Activated CD4-positive, alpha-beta memory T cell treated with anti-CD3 and anti-CD28 coated beads, Interleukin-2, amount 10 ng/mL, durations not matched to agents 7 days and 5 days (primary cell): ENCODE results near the gene BUD13. TPM values are rescaled to one million over a fixed set of nuclear protein-coding genes. Genes with fewer than 3 reads are reported as not detected.

ENCODE experiments used
- CTCF ChIA-PET: fragments of 350-600 bp; sonication (Branson Sonifier 250); formaldehyde crosslinking; loops from one replicate; lab custom pipeline; 2021; ENCODE audit warnings: antibody characterized with exemption, inconsistent platforms; lab: Charles Lee
- POLR2A ChIA-PET: fragments of 350-600 bp; sonication (Branson Sonifier 250); formaldehyde crosslinking; loops from one replicate; lab custom pipeline; 2021; ENCODE audit warnings: antibody characterized with exemption; lab: Charles Lee
- DNase-seq: peaks from one replicate; pipeline ENCODE4 v3.0.0-alpha.2; 2020
- H3K27ac Mint-ChIP-seq: one replicate; pipeline ENCODE4 v1.8.0; 2021; ENCODE audit warnings: mild to moderate bottlenecking, mixed read lengths
- H3K27me3 Mint-ChIP-seq: one replicate; pipeline ENCODE4 v1.8.0; 2021; ENCODE audit warnings: mixed read lengths
- H3K36me3 Mint-ChIP-seq: one replicate; pipeline ENCODE4 v1.8.0; 2021; ENCODE audit warnings: low read depth, mixed read lengths
- H3K4me1 Mint-ChIP-seq: one replicate; pipeline ENCODE4 v1.8.0; 2021; ENCODE audit warnings: mixed read lengths
- H3K4me3 Mint-ChIP-seq: one replicate; pipeline ENCODE4 v1.8.0; 2021; ENCODE audit warnings: mild to moderate bottlenecking, mixed read lengths
- H3K9me3 Mint-ChIP-seq: one replicate; pipeline ENCODE4 v1.8.0; 2021; ENCODE audit warnings: mixed read lengths
- total RNA-seq, 2 experiments: library from RNA; stranded (reverse); gene quantifications; one replicate each; pipeline ENCODE4 v1.2.3, GENCODE V29; 2021

Gene BUD13
- total RNA-seq, 2 experiments from 2014 or later: 34.1 to 35.1 TPM

GRCh38 chr11:116724813-116725212 lies 48.0 kb downstream of the BUD13 start:
- Mint-ChIP-seq H3K4me1 (no peaks in the 10 kb centered on the region), H3K27ac (no peak overlapping the region), H3K9me3 (no peaks in the 10 kb centered on the region), H3K27me3 (peaks cover 8% of the 10 kb centered on the region), H3K36me3 (no peaks in the 10 kb centered on the region), H3K4me3 (no peak overlapping the region)
- ChIA-PET POLR2A (no interaction called here), CTCF (no interaction called here)
- no peak for DNase-seq

GRCh38 chr11:116723511-116723910 lies 49.3 kb downstream of the BUD13 start:
- Mint-ChIP-seq H3K27me3 (peaks cover 8% of the 10 kb centered on the region), H3K9me3 (no peaks in the 10 kb centered on the region), H3K4me3 (no peak overlapping the region), H3K36me3 (no peaks in the 10 kb centered on the region), H3K27ac (no peak overlapping the region), H3K4me1 (no peaks in the 10 kb centered on the region)
- DNase-seq: no peak
- ChIA-PET POLR2A (interaction anchor here (1.3 kb wide), 1 partner anchor 9 kb away, joined by 3 read pairs; no protein-coding TSS in a partner anchor), CTCF (interaction anchor here (1.2 kb wide), 1 partner anchor 9 kb away, joined by 9 read pairs; no protein-coding TSS in a partner anchor)

- ChIA-PET POLR2A (no interaction called here), CTCF (no interaction called here)
- H3K27me3 Mint-ChIP-seq: peaks cover 8% of the 10 kb centered on the region
- H3K36me3 Mint-ChIP-seq: no peaks in the 10 kb centered on the region
- no peaks in the 10 kb centered on the region for H3K9me3 Mint-ChIP-seq
- no peak overlapping the region for H3K4me3 Mint-ChIP-seq
- H3K27ac Mint-ChIP-seq: no peak overlapping the region
- DNase-seq: no peak
- H3K4me1 Mint-ChIP-seq: no peaks in the 10 kb centered on the region
These were observed 50.8 kb downstream of the BUD13 start for GRCh38 chr11:116721988-116722387.

DNA sequence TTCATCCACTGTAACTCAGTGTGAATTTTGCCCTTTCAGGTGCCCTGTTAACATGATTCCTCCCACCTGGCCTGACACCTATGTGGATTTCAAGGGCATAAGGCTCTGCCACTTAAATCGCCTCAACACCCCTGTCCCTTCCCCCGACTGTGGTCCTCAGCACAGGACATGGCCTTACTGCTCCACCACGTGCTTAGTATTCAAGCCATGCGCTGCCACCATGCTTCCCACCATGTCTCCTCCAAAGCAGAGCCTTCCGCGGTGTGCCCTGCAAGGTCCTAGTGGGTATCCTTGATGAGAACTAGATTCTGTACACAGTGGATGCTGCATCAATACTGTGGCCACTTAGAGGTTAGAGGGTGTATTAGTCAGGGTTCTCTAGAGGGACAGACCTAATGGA lies 51.9 kb downstream of the BUD13 start:
- Mint-ChIP-seq H3K36me3 (no peaks in the 10 kb centered on the region), H3K4me1 (no peaks in the 10 kb centered on the region), H3K27me3 (peaks cover 8% of the 10 kb centered on the region), H3K27ac (no peak overlapping the region), H3K9me3 (no peaks in the 10 kb centered on the region), H3K4me3 (no peak overlapping the region)
- DNase-seq: no peak
- ChIA-PET CTCF (no interaction called here), POLR2A (no interaction called here)

DNA sequence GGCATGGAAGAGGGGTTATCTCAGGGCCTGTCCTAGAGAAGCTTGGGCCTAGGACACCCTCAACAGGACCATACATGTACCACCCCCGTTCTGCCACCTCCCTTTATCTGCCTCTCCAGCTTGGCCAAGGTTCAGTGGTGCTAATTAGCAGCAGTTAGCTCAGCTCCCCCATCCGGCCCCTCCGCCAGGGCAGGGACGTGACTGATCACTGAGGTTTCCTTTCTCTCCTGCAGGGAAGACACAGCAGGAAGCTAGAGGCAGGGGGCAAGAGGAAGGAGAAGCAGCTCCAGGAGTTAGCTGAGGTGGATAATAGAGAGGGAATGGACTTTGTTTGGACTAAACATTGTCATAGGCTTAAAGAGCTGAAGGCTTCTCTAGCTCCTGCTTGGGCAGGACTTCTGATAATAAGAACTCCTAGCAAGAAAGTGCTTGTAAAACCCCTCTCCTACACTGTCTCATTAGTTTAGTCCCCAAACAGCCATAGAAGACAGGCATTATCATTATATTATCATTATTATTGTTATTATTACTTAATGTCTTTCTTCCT lies 53.8 kb downstream of the BUD13 start:
- Mint-ChIP-seq H3K9me3 (no peaks in the 10 kb centered on the region), H3K4me1 (no peaks in the 10 kb centered on the region), H3K27ac (no peak overlapping the region), H3K27me3 (peaks cover 8% of the 10 kb centered on the region), H3K36me3 (no peaks in the 10 kb centered on the region), H3K4me3 (no peak overlapping the region)
- no peak for DNase-seq
- POLR2A ChIA-PET: interaction anchor here (1.1 kb wide), 1 partner anchor 10 kb away, joined by 3 read pairs; no protein-coding TSS in a partner anchor
- CTCF ChIA-PET: no interaction called here

DNA sequence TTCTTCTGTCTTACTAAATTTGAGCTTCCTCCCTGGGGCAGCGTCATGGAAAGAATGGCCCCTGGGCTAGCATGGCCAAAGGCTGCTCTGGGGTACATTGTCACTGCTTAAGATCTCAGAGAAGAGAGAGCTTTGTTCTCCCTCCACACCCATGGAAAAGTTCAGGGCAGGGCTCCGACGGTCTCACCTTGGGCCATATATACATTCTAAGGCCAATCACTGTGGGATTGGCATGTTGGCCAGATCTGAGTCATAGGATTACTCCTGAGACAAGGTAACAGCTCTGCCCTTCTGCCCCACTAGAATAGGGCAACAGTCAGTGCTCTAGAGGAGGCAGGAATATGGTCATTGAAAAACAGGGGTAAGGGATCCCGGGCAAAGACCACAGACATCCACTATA lies 56.2 kb downstream of the BUD13 start:
- no peaks in the 10 kb centered on the region for H3K36me3 Mint-ChIP-seq
- no peaks in the 10 kb centered on the region for H3K9me3 Mint-ChIP-seq
- H3K4me1 Mint-ChIP-seq: no peaks in the 10 kb centered on the region
- peaks cover 3% of the 10 kb centered on the region for H3K27me3 Mint-ChIP-seq
- no peak overlapping the region for H3K4me3 Mint-ChIP-seq
- ChIA-PET CTCF (no interaction called here), POLR2A (no interaction called here)
- DNase-seq: no peak
- H3K27ac Mint-ChIP-seq: no peak overlapping the region

DNA sequence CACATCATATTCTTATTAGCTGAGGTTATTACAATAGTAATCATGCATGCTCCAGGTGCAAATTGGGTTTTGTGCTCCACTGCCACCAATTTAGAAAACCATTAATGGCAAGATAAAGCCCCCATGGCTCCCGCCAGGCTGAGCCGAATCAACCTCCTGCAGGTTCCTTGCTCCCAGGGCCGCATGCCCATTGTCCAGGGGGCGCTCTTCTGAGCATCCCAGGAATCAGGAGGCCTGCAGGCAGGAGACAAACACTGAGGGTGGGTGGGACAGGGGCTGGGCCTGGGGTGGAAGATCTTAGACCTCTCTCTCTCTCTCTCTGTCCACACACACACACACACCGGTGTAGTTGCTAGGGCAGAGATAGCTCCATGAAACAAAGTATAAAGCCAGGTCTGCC lies 57.4 kb downstream of the BUD13 start:
- Mint-ChIP-seq H3K27ac (no peak overlapping the region), H3K9me3 (no peaks in the 10 kb centered on the region), H3K36me3 (no peaks in the 10 kb centered on the region), H3K4me3 (no peak overlapping the region), H3K4me1 (no peaks in the 10 kb centered on the region), H3K27me3 (peaks cover 1% of the 10 kb centered on the region)
- POLR2A ChIA-PET: no interaction called here
- DNase-seq: no peak
- CTCF ChIA-PET: interaction anchor here (0.6 kb wide), 1 partner anchor 510 kb away, joined by 3 read pairs; no protein-coding TSS in a partner anchor

GRCh38 chr11:116714902-116715301 lies 57.9 kb downstream of the BUD13 start:
- H3K9me3 Mint-ChIP-seq: no peaks in the 10 kb centered on the region
- DNase-seq: no peak
- no peak overlapping the region for H3K4me3 Mint-ChIP-seq
- peaks cover 5% of the 10 kb centered on the region for H3K27me3 Mint-ChIP-seq
- ChIA-PET CTCF (no interaction called here), POLR2A (no interaction called here)
- H3K27ac Mint-ChIP-seq: no peak overlapping the region
- no peaks in the 10 kb centered on the region for H3K36me3 Mint-ChIP-seq
- H3K4me1 Mint-ChIP-seq: no peaks in the 10 kb centered on the region

GRCh38 chr11:116712428-116712827 lies 60.4 kb downstream of the BUD13 start:
- Mint-ChIP-seq H3K4me3 (no peak overlapping the region), H3K27me3 (peaks cover 17% of the 10 kb centered on the region), H3K27ac (no peak overlapping the region), H3K36me3 (no peaks in the 10 kb centered on the region), H3K9me3 (no peaks in the 10 kb centered on the region), H3K4me1 (no peaks in the 10 kb centered on the region)
- ChIA-PET POLR2A (no interaction called here), CTCF (no interaction called here)
- DNase-seq: no peak

GRCh38 chr11:116710762-116711161 lies 62.0 kb downstream of the BUD13 start:
- no peaks in the 10 kb centered on the region for H3K4me1 Mint-ChIP-seq

DNA sequence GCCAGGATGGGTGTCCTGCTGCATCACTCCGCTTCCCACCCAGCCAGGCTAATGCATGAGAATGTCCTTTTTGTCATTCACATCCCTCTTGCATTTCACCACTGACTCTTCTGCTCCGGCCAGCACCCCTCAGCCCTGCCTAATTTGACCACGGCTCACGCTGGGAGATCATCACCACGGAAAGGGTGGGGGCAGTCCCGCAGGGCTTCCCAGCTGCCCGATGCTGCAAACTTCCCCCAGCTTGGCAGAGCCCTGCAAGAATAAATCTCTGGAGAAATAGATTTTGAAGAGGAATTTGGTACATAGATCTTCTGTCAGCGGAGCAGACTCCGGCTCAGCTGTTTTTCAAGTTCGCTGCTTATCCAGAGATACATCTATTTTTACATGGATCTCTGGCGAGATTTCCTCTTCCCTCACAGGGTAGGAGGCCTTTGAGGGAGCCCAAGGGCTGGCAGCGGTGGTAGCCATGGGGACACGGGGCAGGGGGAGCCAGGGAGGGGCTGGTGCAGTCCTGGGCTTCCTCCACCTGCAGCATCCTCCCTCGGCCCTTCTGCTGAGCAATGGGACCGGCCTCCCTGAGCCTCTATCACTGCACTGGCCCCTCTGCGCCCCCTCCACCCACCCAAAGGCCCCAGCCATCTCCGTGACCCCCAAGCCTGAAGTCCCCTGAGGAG lies 62.6 kb downstream of the BUD13 start:
- Mint-ChIP-seq H3K9me3 (no peaks in the 10 kb centered on the region), H3K4me3 (no peak overlapping the region), H3K36me3 (no peaks in the 10 kb centered on the region), H3K27ac (no peak overlapping the region), H3K27me3 (peaks cover 23% of the 10 kb centered on the region), H3K4me1 (no peaks in the 10 kb centered on the region)
- POLR2A ChIA-PET: no interaction called here
- CTCF ChIA-PET: no interaction called here
- no peak for DNase-seq

More at GRCh38 chr11:116710762-116711161, 62.0 kb downstream of the BUD13 start:
- Mint-ChIP-seq H3K36me3 (no peaks in the 10 kb centered on the region), H3K4me3 (no peak overlapping the region), H3K27ac (no peak overlapping the region), H3K27me3 (peaks cover 23% of the 10 kb centered on the region), H3K9me3 (no peaks in the 10 kb centered on the region)
- no peak for DNase-seq
- POLR2A ChIA-PET: no interaction called here
- CTCF ChIA-PET: no interaction called here

DNA sequence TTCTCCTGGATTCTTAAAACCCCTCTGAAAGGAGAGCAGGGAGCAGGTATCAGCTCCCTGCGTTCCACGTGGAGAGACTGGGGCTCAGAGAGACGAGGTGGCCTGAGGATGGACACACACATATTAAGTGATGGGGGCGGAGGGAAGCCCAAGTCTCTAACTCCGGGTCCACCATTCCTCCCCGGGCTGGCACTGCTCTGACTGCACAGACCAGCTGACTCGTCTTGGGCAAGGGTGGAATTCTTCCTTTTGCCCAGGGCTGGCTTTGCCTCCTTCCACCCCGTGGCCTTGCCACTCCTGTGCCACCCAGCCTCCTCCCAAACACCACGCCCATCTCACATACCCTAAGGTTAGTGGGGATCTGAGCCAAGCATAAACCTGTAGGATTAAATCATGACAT lies 65.0 kb downstream of the BUD13 start:
- H3K27ac Mint-ChIP-seq: no peak overlapping the region
- H3K4me1 Mint-ChIP-seq: no peaks in the 10 kb centered on the region
- CTCF ChIA-PET: no interaction called here
- no peak overlapping the region for H3K4me3 Mint-ChIP-seq
- DNase-seq: no peak
- H3K9me3 Mint-ChIP-seq: no peaks in the 10 kb centered on the region
- POLR2A ChIA-PET: no interaction called here
- H3K36me3 Mint-ChIP-seq: no peaks in the 10 kb centered on the region
- peaks cover 30% of the 10 kb centered on the region for H3K27me3 Mint-ChIP-seq

DNA sequence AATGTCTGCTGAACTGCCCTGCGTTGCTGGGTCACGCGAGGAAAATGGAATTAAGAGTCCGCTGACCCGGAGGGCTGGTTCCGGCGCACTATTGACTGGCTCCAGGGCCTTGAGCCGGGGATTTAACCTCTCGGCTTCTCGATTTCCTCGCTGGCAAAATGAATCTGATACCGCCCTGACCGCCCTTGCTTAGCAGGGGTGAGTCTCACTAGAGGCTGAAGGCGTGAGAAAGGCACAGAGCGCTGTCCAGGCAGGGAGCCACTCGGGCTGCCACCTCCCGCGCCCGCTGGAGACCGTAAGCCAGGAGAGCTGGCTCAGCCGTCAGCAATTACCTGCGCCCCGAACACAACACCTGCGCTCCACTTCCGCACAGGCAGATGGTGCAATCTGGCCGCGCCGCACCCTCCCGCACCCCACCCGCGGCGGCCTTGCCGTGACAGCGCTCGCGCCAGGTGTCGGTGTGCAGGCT lies 65.6 kb downstream of the BUD13 start:
- Mint-ChIP-seq H3K4me3 (no peak overlapping the region), H3K9me3 (no peaks in the 10 kb centered on the region), H3K36me3 (no peaks in the 10 kb centered on the region), H3K4me1 (no peaks in the 10 kb centered on the region), H3K27ac (no peak overlapping the region), H3K27me3 (peaks cover 31% of the 10 kb centered on the region)
- no peak for DNase-seq
- ChIA-PET CTCF (no interaction called here), POLR2A (no interaction called here)

DNA sequence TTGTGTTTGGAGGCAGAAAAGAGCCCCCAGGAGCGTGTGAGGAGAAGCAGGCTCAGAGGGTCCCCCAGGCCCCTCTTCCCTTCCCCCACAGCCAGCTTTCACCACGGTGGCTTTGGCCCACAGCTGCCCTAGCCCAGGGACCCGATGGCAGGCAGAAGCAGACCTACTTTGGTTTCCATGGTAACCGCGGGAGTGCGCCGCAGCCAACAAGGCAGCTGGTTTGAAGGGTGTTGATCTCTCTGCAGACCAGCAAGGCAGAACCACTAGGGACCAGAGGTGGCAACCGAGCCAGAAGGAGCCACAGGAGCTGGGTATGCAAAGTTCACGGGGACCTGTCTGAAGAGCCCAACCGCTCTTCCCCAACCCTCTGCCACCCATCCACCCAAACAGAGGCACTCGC lies 69.4 kb downstream of the BUD13 start:
- Mint-ChIP-seq H3K27me3 (peaks cover 25% of the 10 kb centered on the region), H3K4me3 (no peak overlapping the region), H3K27ac (no peak overlapping the region), H3K36me3 (no peaks in the 10 kb centered on the region), H3K9me3 (no peaks in the 10 kb centered on the region), H3K4me1 (no peaks in the 10 kb centered on the region)
- ChIA-PET CTCF (interaction anchor here (1.6 kb wide), 1 partner anchor 29 kb away, joined by 4 read pairs; no protein-coding TSS in a partner anchor), POLR2A (no interaction called here)
- DNase-seq: no peak
